Measurements from ENCODE around the gene DEFB125.
"Not testable (repeated sequence)": the region's sequence is repeated elsewhere in the genome, so short reads cannot be mapped to it uniquely, and the experiment has no call there.

Gene DEFB125

DNA sequence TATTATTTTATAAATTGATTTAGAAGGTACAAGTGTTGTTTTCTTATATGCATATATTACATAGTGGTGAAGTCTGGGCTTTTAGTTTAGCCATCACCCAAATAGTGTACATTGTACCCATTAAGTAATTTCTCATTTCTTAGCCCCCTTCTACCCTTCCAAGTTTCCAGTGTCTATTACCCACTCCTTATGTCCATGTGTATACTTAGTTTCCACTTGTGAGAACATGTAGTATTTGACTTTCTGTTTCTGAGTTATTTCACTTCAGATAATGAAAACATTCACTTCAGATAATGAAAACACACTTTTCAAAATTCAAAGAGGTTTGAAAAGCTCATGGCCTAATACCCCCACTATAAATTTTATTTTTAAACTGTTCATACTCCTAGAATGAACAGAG lies 14.5 kb downstream of the DEFB125 start:
- Histone ChIP-seq H3K9me3 (ENCODE audit: control insufficient read depth, insufficient read depth, low read length) (no peaks in the 10 kb centered on the region), H3K9ac (ENCODE audit: low read depth, low read length) (no peak overlapping the region), H3K36me3 (ENCODE audit: insufficient read depth, low read length) (no peaks in the 10 kb centered on the region), H3K4me1 (ENCODE audit: insufficient read depth, low read length) (no peaks in the 10 kb centered on the region)

DNA sequence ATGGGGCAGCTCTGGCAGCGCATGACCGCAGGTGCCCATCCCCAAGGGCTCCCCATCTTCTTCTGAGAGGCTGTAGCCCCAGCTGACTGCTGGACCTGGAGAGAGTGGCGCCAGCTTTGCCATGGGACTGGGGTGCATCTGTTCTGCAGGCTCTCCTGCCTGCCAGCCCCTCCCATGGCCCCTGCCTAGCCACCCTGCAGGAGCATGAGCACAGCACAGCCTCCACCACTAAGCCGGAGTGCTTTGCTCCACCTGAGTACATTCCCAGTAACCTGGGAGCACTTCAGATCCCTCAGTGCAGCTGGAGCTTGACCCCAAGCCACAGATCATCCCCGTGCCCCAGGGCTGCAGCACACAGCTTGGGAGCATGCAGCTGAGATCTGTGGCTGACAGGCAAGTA lies 16.0 kb downstream of the DEFB125 start:
- H3K4me1 ChIP-seq (ENCODE audit: insufficient read depth, low read length), result no peaks in the 10 kb centered on the region
- H3K9me3 ChIP-seq (ENCODE audit: control insufficient read depth, insufficient read depth, low read length), result no peaks in the 10 kb centered on the region
- H3K36me3 ChIP-seq (ENCODE audit: insufficient read depth, low read length), result no peaks in the 10 kb centered on the region
- no peak overlapping the region for H3K9ac ChIP-seq (ENCODE audit: low read depth, low read length)

DNA sequence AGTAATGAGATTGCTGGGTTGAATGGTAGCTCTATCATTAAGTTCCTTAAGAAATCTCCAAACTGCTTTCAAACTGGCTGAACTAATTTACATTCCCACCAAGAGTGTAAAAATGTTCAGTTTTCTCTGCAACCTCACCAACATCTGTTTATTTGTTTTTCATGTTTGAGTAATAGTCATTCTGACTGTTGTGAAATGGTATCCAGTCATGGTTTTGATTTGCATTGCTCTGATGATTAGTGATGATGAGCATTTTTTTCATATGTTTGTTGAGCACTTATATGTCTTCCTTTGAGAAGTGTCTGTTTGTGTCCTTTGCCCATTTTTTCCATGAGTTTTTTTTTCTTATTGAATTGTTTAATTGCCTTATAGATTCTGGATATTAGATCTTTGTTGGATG lies 24.9 kb downstream of the DEFB125 start:
- Histone ChIP-seq H3K9me3 (ENCODE audit: control insufficient read depth, insufficient read depth, low read length) (0 out of 2 replicates have a peak, but pooled peaks cover 2% of the 10 kb centered on the region), H3K9ac (ENCODE audit: low read depth, low read length) (no peak overlapping the region), H3K36me3 (ENCODE audit: insufficient read depth, low read length) (no peaks in the 10 kb centered on the region), H3K4me1 (ENCODE audit: insufficient read depth, low read length) (no peaks in the 10 kb centered on the region)

DNA sequence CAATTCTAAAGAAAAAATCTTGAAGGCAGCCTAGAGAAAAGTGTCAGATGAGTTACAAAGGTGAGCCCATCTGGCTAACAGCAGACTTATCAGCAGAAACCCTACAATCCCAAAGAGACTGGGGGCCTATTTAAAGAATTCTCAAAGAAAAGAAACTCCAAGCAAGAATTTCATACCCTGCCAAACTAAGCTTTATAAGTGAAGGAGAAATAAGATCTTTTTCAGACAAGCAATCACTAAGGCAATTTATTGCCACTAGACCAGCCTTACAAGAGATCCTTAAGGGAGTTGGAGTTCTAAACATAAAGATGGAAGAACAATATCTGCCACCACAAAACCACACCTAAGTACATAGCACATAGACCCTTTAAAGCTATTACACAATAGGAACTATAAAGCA lies 30.0 kb downstream of the DEFB125 start:
- no peaks in the 10 kb centered on the region for H3K4me1 ChIP-seq (ENCODE audit: insufficient read depth, low read length)
- 0 out of 2 replicates have a peak, but pooled peaks cover 2% of the 10 kb centered on the region for H3K9me3 ChIP-seq (ENCODE audit: control insufficient read depth, insufficient read depth, low read length)
- no peak overlapping the region for H3K9ac ChIP-seq (ENCODE audit: low read depth, low read length)
- H3K36me3 ChIP-seq (ENCODE audit: insufficient read depth, low read length), result no peaks in the 10 kb centered on the region

DNA sequence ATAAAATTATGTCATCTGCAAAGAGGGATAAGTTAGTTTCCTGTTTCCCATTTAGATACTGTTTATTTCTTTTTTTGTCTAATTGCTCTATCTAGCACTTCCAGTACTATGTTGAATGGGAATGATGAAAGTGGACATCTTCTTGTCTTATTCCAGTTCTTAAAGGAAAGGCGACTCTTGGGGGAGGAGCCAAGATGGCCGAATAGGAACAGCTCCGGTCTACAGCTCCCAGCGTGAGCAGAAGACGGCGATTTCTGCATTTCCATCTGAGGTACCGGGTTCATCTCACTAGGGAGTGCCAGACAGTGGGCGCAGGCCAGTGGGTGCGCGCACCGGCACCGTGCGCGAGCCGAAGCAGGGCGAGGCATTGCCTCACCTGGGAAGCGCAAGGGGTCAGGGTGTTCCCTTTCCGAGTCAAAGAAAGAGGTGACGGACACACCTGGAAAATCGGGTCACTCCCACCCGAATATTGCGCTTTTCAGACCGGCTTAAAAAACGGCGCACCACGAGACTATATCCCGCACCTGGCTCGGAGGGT lies 42.4 kb downstream of the DEFB125 start:
- peak overlapping the region; percentile 74 for H3K9ac ChIP-seq (ENCODE audit: low read depth, low read length)
- H3K36me3 ChIP-seq (ENCODE audit: insufficient read depth, low read length); H3K9me3 ChIP-seq (ENCODE audit: control insufficient read depth, insufficient read depth, low read length); H3K4me1 ChIP-seq (ENCODE audit: insufficient read depth, low read length): not testable (repeated sequence)

DNA sequence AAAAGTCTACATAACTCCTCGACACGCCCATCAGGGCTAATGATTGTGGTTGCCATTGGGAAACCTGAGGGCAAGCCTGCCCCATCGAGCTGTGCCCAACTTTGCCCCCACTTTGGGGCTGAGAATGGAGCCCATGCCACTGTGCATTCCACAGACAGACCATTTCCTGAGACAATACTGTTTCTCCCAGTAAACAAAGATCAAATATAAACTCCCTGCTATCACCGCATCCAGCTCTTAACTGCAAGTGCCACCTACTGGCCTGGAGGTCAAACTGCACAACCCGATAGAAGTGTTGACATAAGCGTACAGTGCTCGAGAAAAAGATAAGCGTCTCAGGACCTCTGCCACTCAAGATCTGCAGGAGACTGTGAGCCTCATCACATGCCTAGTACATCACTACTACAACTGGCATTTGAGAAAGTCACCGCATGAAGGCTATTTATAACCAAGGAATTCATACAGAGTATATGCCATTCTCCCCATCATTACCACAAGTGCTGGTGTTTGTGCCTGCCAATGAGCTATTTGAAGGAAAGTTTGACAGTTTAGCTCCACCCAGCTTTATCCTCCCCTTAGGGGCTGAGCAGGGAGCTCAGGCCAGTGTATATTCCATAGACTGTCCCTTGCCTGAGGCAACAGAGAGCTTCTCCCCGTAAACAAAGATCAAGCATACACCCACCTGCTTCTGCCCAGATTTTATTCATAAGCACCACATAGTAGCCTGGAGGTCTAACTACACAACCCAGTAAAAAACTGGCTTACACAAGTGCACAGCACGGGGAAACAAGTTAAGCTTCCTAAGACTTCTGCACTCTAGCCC lies 50.4 kb downstream of the DEFB125 start:
- Histone ChIP-seq H3K9ac (ENCODE audit: low read depth, low read length) (no peak overlapping the region), H3K4me1 (ENCODE audit: insufficient read depth, low read length) (no peaks in the 10 kb centered on the region), H3K9me3 (ENCODE audit: control insufficient read depth, insufficient read depth, low read length) (peaks cover 4% of the 10 kb centered on the region; the same call in 1 of the 2 replicates), H3K36me3 (ENCODE audit: insufficient read depth, low read length) (no peaks in the 10 kb centered on the region)

DNA sequence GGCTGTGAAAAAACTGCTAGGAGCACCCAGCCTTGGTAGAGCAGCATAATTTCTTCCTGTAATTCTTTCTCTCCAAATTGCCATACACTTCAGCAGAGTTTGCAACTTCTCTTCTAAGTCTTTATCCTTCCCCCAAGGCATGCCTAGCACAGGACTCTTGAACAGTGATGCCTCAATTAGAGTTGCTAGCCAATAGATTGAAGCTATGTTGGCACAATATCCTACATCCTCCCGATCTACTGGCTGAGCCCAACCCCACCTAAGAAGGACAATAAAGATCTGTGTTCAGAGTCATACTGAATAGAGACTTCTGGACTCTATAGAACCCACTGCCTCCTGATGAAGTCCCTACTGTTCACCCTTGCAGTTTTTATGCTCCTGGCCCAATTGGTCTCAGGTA lies 54.8 kb downstream of the DEFB125 start, which contains the start of gene DEFB126:
DEFB126 (plus strand) TSS at position 301 of the 400 bp plus-strand sequence; CDS start at position 340, 39 bp downstream.
- Histone ChIP-seq H3K36me3 (ENCODE audit: insufficient read depth, low read length) (no peaks in the 10 kb centered on the region), H3K9me3 (ENCODE audit: control insufficient read depth, insufficient read depth, low read length) (no peaks in the 10 kb centered on the region; the same call in 1 of the 2 replicates), H3K9ac (ENCODE audit: low read depth, low read length) (no peak within 1 kb of the TSS), H3K4me1 (ENCODE audit: insufficient read depth, low read length) (peaks cover 4% of the 10 kb centered on the region; the same call in 1 of the 2 replicates)

DNA sequence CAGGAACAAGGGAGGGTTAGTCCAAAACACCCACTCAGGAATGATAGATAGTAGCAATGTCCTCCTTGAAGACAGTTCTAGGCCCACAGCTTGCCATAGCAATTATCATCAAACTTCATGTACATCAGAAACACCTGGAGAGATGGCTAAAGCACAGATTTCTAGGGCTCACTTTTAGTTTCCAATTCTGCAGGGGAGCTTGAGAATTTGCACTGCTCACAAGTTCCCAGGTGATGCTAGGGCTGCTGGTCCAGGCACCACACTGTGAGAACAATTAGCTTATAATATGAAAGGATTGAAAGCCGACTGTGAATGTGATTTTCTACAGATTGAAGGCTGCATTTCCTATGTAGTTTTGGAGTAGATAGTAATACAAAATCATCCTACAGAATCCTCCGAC lies 58.4 kb downstream of the DEFB125 start:
- peaks cover 4% of the 10 kb centered on the region; the same call in 1 of the 2 replicates for H3K4me1 ChIP-seq (ENCODE audit: insufficient read depth, low read length)
- no peaks in the 10 kb centered on the region for H3K36me3 ChIP-seq (ENCODE audit: insufficient read depth, low read length)
- H3K9ac ChIP-seq (ENCODE audit: low read depth, low read length), result no peak overlapping the region
- H3K9me3 ChIP-seq (ENCODE audit: control insufficient read depth, insufficient read depth, low read length), result no peaks in the 10 kb centered on the region

Measured in ES-I3 (cell line).